ENCODE data around the gene GGTA1. TPM values are rescaled to one million over a fixed set of nuclear protein-coding genes. Genes with fewer than 3 reads are reported as not detected.

The GGTA1 gene
- total RNA-seq, 1 donor from 2014 or later = 2.6 TPM

GRCh38 chr9:121483473-121484031 is 16.1 kb downstream of the GGTA1 start:
- Histone ChIP-seq H3K27ac (peak overlapping the region; percentile 81 to 95), H3K9me3 (no peaks in the 10 kb centered on the region), H3K4me1 (peaks cover 35 to 73% of the 10 kb centered on the region in 2 donors), H3K4me3 (no peak overlapping the region), H3K36me3 (no peaks in the 10 kb centered on the region), H3K27me3 (no peaks in the 10 kb centered on the region)
- TF ChIP-seq, protein P1, sequence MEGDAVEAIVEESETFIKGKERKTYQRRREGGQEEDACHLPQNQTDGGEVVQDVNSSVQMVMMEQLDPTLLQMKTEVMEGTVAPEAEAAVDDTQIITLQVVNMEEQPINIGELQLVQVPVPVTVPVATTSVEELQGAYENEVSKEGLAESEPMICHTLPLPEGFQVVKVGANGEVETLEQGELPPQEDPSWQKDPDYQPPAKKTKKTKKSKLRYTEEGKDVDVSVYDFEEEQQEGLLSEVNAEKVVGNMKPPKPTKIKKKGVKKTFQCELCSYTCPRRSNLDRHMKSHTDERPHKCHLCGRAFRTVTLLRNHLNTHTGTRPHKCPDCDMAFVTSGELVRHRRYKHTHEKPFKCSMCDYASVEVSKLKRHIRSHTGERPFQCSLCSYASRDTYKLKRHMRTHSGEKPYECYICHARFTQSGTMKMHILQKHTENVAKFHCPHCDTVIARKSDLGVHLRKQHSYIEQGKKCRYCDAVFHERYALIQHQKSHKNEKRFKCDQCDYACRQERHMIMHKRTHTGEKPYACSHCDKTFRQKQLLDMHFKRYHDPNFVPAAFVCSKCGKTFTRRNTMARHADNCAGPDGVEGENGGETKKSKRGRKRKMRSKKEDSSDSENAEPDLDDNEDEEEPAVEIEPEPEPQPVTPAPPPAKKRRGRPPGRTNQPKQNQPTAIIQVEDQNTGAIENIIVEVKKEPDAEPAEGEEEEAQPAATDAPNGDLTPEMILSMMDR (IDR thresholded peaks at IDR 0.05) = no peak
- intact Hi-C loops (cut with DNase I) = loop anchor here (10.0 kb wide), 1 partner anchor 179 kb away; no protein-coding TSS in a partner anchor
- no peak for DNase-seq (ENCODE audit: low spot score in 2 of 2)

DNA sequence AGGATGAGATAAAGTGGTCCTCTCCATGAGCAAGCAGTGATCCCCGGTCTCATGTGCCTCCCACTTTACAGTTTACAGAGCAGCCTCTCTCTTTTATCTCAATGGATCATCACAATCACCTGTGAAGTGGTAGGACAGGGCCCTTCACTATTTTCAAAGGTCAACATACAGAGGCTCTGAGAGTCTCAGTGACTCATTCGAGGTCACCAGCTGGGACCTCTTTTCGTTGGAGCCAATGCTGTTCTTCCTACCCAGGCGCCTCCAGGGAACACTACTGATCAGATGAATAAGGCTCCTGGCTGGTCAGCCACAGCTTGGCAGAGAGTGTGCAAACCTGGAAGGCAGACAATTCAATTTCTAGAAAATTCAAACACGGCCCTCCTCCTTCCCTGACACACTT is 16.6 kb downstream of the GGTA1 start:
- intact Hi-C loops (cut with DNase I) = loop anchor here (10.0 kb wide), 1 partner anchor 178 kb away; no protein-coding TSS in a partner anchor
- no peaks in the 10 kb centered on the region for H3K9me3 ChIP-seq
- peak overlapping the region; percentile 81 to 95 for H3K27ac ChIP-seq
- peaks cover 35 to 78% of the 10 kb centered on the region in 2 donors for H3K4me1 ChIP-seq
- H3K4me3 ChIP-seq = no peak overlapping the region
- no peak for DNase-seq (ENCODE audit: low spot score in 2 of 2)
- TF ChIP-seq, protein P1 (IDR thresholded peaks at IDR 0.05) = no peak
- H3K27me3 ChIP-seq = no peaks in the 10 kb centered on the region
- no peaks in the 10 kb centered on the region for H3K36me3 ChIP-seq

GRCh38 chr9:121478816-121479676 is 20.6 kb downstream of the GGTA1 start:
- no peaks in the 10 kb centered on the region for H3K27me3 ChIP-seq
- peak overlapping the region; percentile 29 to 45 for H3K4me3 ChIP-seq
- peak in 1 of 2 donors; percentile 75 for DNase-seq (ENCODE audit: low spot score in 2 of 2)
- TF ChIP-seq, protein P1 (IDR thresholded peaks at IDR 0.05) = no peak
- intact Hi-C loops (cut with DNase I) = loop anchor here (2.0 kb wide), 1 partner anchor 20 kb away; the partner anchor contains the start of gene GGTA1
- H3K4me1 ChIP-seq = peaks cover 26 to 71% of the 10 kb centered on the region in 2 donors
- no peaks in the 10 kb centered on the region for H3K36me3 ChIP-seq
- peak overlapping the region; percentile 76 to 81 for H3K27ac ChIP-seq
- no peaks in the 10 kb centered on the region for H3K9me3 ChIP-seq

GRCh38 chr9:121476156-121476555 is 23.5 kb downstream of the GGTA1 start:
- TF ChIP-seq, protein P1 (IDR thresholded peaks at IDR 0.05) = no peak
- DNase-seq (ENCODE audit: low spot score in 2 of 2) = no peak
- intact Hi-C loops (cut with DNase I) = no loop called here

DNA sequence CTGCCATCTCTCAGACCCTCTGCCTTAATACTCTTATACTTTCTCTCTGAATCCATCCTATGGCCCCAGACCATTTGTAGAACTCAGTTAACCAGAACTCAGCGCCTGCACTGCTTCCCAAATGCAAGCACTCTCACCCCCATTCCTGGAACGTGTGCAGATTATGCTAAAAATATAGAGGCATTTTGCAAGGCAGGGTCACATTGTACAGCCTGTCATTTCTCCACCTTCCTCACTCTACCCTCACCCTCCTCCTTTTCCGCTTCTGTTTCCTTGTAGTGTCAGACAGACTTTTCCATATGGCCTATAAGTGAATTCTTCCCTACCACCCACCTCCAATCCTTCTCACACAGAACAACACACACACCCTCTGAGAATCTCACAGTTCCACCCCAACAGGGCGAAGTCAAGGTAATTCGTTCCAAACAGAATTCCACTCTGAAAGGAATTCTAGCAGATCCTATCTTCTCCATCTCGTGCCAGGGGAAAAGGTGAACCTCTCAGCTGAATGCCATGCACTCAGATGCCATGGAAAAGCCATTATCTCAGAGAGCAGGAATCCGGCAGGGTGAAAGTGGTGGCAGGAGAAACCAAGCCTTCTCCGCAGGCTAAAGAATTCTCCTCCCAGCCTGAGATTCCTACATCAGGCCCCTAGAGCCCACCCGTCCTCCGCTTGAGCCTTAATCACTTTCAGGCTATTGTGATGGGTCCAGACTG is 25.3 kb downstream of the GGTA1 start:
- no peaks in the 10 kb centered on the region for H3K9me3 ChIP-seq
- peak overlapping the region in 1 of 2 donors; percentile 20 for H3K4me3 ChIP-seq
- TF ChIP-seq, protein P1 (IDR thresholded peaks at IDR 0.05) = no peak
- peak overlapping the region; percentile 76 to 81 for H3K27ac ChIP-seq
- no peaks in the 10 kb centered on the region for H3K36me3 ChIP-seq
- no peaks in the 10 kb centered on the region for H3K27me3 ChIP-seq
- intact Hi-C loops (cut with DNase I) = no loop called here
- H3K4me1 ChIP-seq = peaks cover 19 to 69% of the 10 kb centered on the region in 2 donors
- no peak for DNase-seq (ENCODE audit: low spot score in 2 of 2)

More at GRCh38 chr9:121476156-121476555, 23.5 kb downstream of the GGTA1 start:
- H3K9me3 ChIP-seq = no peaks in the 10 kb centered on the region
- H3K27ac ChIP-seq = peak overlapping the region; percentile 76 to 81
- peak overlapping the region in 1 of 2 donors; percentile 8 for H3K4me3 ChIP-seq
- no peaks in the 10 kb centered on the region for H3K36me3 ChIP-seq
- H3K27me3 ChIP-seq = no peaks in the 10 kb centered on the region
- peaks cover 31 to 82% of the 10 kb centered on the region in 2 donors for H3K4me1 ChIP-seq
